HEK293 (cell line): ENCODE data around the gene TTLL7.

Source experiments
- CTCF ChIA-PET: fragments of 350-600 bp; formaldehyde crosslinking; extraction: SDS; loops from one replicate; lab custom pipeline; 2021; ENCODE audit warnings: antibody characterized with exemption; lab: Yijun Ruan, JAX
- POLR2A ChIA-PET: fragments of 300-600 bp; formaldehyde crosslinking; extraction: SDS; loops from one replicate; lab custom pipeline; 2020; ENCODE audit warnings: antibody characterized with exemption, inconsistent platforms; lab: Yijun Ruan, JAX
- H3K27ac ChIP-seq: fragments of 200-500 bp; sonication (Bioruptor generic); 2 replicates; pipeline ENCODE4 v1.5.1; 2014; ENCODE audit warnings: low read depth, low read length, control low read depth, inconsistent platforms; ENCODE audit errors: extremely low read depth
- H3K36me3 ChIP-seq, 2 experiments: fragments of 200-500 bp in 1 of 2; sonication (Bioruptor generic) in 1 of 2; 1 replicate in 1 of 2; 2 replicates in 1 of 2; pipeline ENCODE4 v1.5.1; 2014 to 2017; ENCODE audit warnings: inconsistent platforms in 2 of 2, low read length in 2 of 2; ENCODE audit not compliant: control insufficient read depth in 2 of 2, insufficient read depth in 1 of 2
- H3K4me1 ChIP-seq: fragments of 200-500 bp; sonication (Bioruptor generic); 2 replicates; pipeline ENCODE4 v1.5.1; 2014; ENCODE audit warnings: mild to moderate bottlenecking, low read length, inconsistent platforms; ENCODE audit not compliant: control insufficient read depth, insufficient read depth
- H3K4me3 ChIP-seq: 2 replicates; pipeline ENCODE4 v1.5.1; 2011; ENCODE audit warnings: low read depth, mild to moderate bottlenecking, control low read depth, low read length, moderate library complexity
- H3K9me3 ChIP-seq: fragments of 200-500 bp; sonication (Bioruptor generic); 2 replicates; pipeline ENCODE4 v1.5.1; 2014; ENCODE audit warnings: low read depth, low read length, inconsistent platforms; ENCODE audit not compliant: control insufficient read depth, insufficient read depth
- FEZF1 ChIP-seq: fragments of 450-650 bp; formaldehyde crosslinking; IDR thresholded peaks from 2 replicates; pipeline ENCODE4 v1.5.1; 2016; ENCODE audit warnings: missing biosample characterization, missing genetic modification characterization
- GLI4 ChIP-seq: fragments of 450-650 bp; formaldehyde crosslinking; IDR thresholded peaks from 2 replicates; pipeline ENCODE4 v1.5.1; 2016; ENCODE audit warnings: missing biosample characterization, missing genetic modification characterization
- HIC1 ChIP-seq: fragments of 450-650 bp; formaldehyde crosslinking; IDR thresholded peaks from 2 replicates; pipeline ENCODE4 v1.5.1; 2016; ENCODE audit warnings: missing biosample characterization, missing genetic modification characterization
- HOXC10 ChIP-seq: sonication (generic); formaldehyde crosslinking; IDR thresholded peaks from 2 replicates; pipeline ENCODE4 v1.8.1; 2023; ENCODE audit warnings: mild to moderate bottlenecking, missing genetic modification reagents
- KLF7 ChIP-seq: fragments of 450-650 bp; formaldehyde crosslinking; IDR thresholded peaks from 2 replicates; pipeline ENCODE4 v1.5.1; 2016; ENCODE audit warnings: missing biosample characterization, missing genetic modification characterization, borderline replicate concordance
- MEIS1 ChIP-seq: sonication (generic); formaldehyde crosslinking; IDR thresholded peaks from 2 replicates; pipeline ENCODE4 v1.8.1; 2022; ENCODE audit warnings: missing genetic modification reagents, mild to moderate bottlenecking, borderline replicate concordance
- MZF1 ChIP-seq: fragments of 450-650 bp; formaldehyde crosslinking; IDR thresholded peaks from 2 replicates; pipeline ENCODE4 v1.5.1; 2017; ENCODE audit warnings: missing biosample characterization, missing genetic modification characterization, borderline replicate concordance
- OVOL3 ChIP-seq: fragments of 450-650 bp; formaldehyde crosslinking; IDR thresholded peaks from 2 replicates; pipeline ENCODE4 v1.5.1; 2016; ENCODE audit warnings: missing biosample characterization, missing genetic modification characterization
- PRDM1 ChIP-seq: fragments of 450-650 bp; formaldehyde crosslinking; IDR thresholded peaks from 2 replicates; pipeline ENCODE4; 2016; ENCODE audit warnings: missing biosample characterization, missing genetic modification characterization
- SCRT1 ChIP-seq: fragments of 450-650 bp; formaldehyde crosslinking; IDR thresholded peaks from 2 replicates; pipeline ENCODE4 v1.5.1; 2016; ENCODE audit warnings: missing biosample characterization, missing genetic modification characterization, borderline replicate concordance
- SP3 ChIP-seq: fragments of 450-650 bp; formaldehyde crosslinking; IDR thresholded peaks from 2 replicates; pipeline ENCODE4 v1.5.1; 2016; ENCODE audit warnings: missing biosample characterization, missing genetic modification characterization
- TCF7L2 ChIP-seq: IDR thresholded peaks from 2 replicates; pipeline ENCODE4 v1.6.1; 2011; ENCODE audit warnings: low read depth, mild to moderate bottlenecking, inconsistent platforms, low read length, moderate library complexity, borderline replicate concordance
- ZBTB10 ChIP-seq: fragments of 450-650 bp; formaldehyde crosslinking; IDR thresholded peaks from 2 replicates; pipeline ENCODE4 v1.5.1; 2016; ENCODE audit warnings: missing biosample characterization, missing genetic modification characterization
- ZBTB7A ChIP-seq: fragments of 450-650 bp; formaldehyde crosslinking; IDR thresholded peaks from 2 replicates; pipeline ENCODE4 v1.5.1; 2016; ENCODE audit warnings: low read depth, missing biosample characterization, missing genetic modification characterization
- ZNF112 ChIP-seq: fragments of 450-650 bp; formaldehyde crosslinking; IDR thresholded peaks from 2 replicates; pipeline ENCODE4 v1.5.0; 2017; ENCODE audit warnings: missing biosample characterization, missing genetic modification characterization
- ZNF114 ChIP-seq: fragments of 450-650 bp; formaldehyde crosslinking; IDR thresholded peaks from 2 replicates; pipeline ENCODE4 v1.5.0; 2017; ENCODE audit warnings: missing biosample characterization, missing genetic modification characterization
- ZNF121 ChIP-seq: fragments of 450-650 bp; formaldehyde crosslinking; IDR thresholded peaks from 2 replicates; pipeline ENCODE4 v1.5.1; 2016; ENCODE audit warnings: missing biosample characterization, missing genetic modification characterization
- ZNF133 ChIP-seq: fragments of 450-650 bp; formaldehyde crosslinking; IDR thresholded peaks from 2 replicates; pipeline ENCODE4 v1.5.1; 2016; ENCODE audit warnings: missing biosample characterization, missing genetic modification characterization
- ZNF138 ChIP-seq: fragments of 450-650 bp; formaldehyde crosslinking; IDR thresholded peaks from 2 replicates; pipeline ENCODE4 v1.5.1; 2016; ENCODE audit warnings: missing biosample characterization, missing genetic modification characterization, borderline replicate concordance
- ZNF221 ChIP-seq: fragments of 450-650 bp; formaldehyde crosslinking; IDR thresholded peaks from 2 replicates; pipeline ENCODE4 v1.5.1; 2017; ENCODE audit warnings: missing biosample characterization, missing genetic modification characterization, borderline replicate concordance
- ZNF324 ChIP-seq: fragments of 450-650 bp; formaldehyde crosslinking; IDR thresholded peaks from 2 replicates; pipeline ENCODE4 v1.5.1; 2016; ENCODE audit warnings: missing biosample characterization, missing genetic modification characterization
- ZNF391 ChIP-seq: fragments of 450-650 bp; formaldehyde crosslinking; IDR thresholded peaks from 2 replicates; pipeline ENCODE4 v1.5.1; 2016; ENCODE audit warnings: low read depth, missing biosample characterization, missing genetic modification characterization, borderline replicate concordance
- ZNF48 ChIP-seq: fragments of 450-650 bp; formaldehyde crosslinking; IDR thresholded peaks from 2 replicates; pipeline ENCODE4 v1.5.1; 2016; ENCODE audit warnings: missing biosample characterization, missing genetic modification characterization
- ZNF488 ChIP-seq: fragments of 450-650 bp; formaldehyde crosslinking; IDR thresholded peaks from 2 replicates; pipeline ENCODE4 v1.5.1; 2016; ENCODE audit warnings: missing biosample characterization, missing genetic modification characterization
- ZNF510 ChIP-seq: fragments of 450-650 bp; formaldehyde crosslinking; IDR thresholded peaks from 2 replicates; pipeline ENCODE4 v1.5.1; 2018; ENCODE audit warnings: mild to moderate bottlenecking, missing genetic modification characterization, missing biosample characterization; ENCODE audit not compliant: insufficient replicate concordance
- ZNF560 ChIP-seq: fragments of 450-650 bp; formaldehyde crosslinking; IDR thresholded peaks from 2 replicates; pipeline ENCODE4 v1.5.1; 2017; ENCODE audit warnings: missing biosample characterization, missing genetic modification characterization, borderline replicate concordance
- ZNF658 ChIP-seq: fragments of 450-650 bp; formaldehyde crosslinking; IDR thresholded peaks from 2 replicates; pipeline ENCODE4; 2016; ENCODE audit warnings: missing biosample characterization, missing genetic modification characterization
- ZNF677 ChIP-seq: fragments of 450-650 bp; IDR thresholded peaks from 2 replicates; pipeline ENCODE4 v1.5.0; 2018; ENCODE audit warnings: missing biosample characterization, mild to moderate bottlenecking, missing genetic modification characterization, moderate library complexity
- ZNF837 ChIP-seq: fragments of 450-650 bp; formaldehyde crosslinking; IDR thresholded peaks from 2 replicates; pipeline ENCODE4 v1.5.1; 2016; ENCODE audit warnings: missing biosample characterization, missing genetic modification characterization
- ZSCAN30 ChIP-seq: fragments of 450-650 bp; IDR thresholded peaks from 2 replicates; pipeline ENCODE4 v1.5.1; 2018; ENCODE audit warnings: missing biosample characterization, mild to moderate bottlenecking, missing genetic modification characterization, moderate library complexity

The TTLL7 gene

GRCh38 chr1:83919872-83920271 is 79.1 kb downstream of the TTLL7 start:
- H3K27ac ChIP-seq = no peak overlapping the region
- H3K4me3 ChIP-seq = no peak overlapping the region
- CTCF ChIA-PET = interaction anchor here (0.9 to 1.0 kb wide), 2 partner anchors 14 to 513 kb away, joined by 3 to 6 read pairs; no protein-coding TSS in a partner anchor
- POLR2A ChIA-PET = no interaction called here
- H3K9me3 ChIP-seq = no peaks in the 10 kb centered on the region
- H3K4me1 ChIP-seq = no peaks in the 10 kb centered on the region
- peaks cover 5 to 31% of the 10 kb centered on the region in 2 experiments; a peak in 1 of 3 replicates for H3K36me3 ChIP-seq
- no peak for TF ChIP-seq ZNF133
- no peak for TF ChIP-seq ZBTB7A (tag by site-specific recombination)
- no peak for TF ChIP-seq ZNF677 (tag by site-specific recombination)
- no peak for TF ChIP-seq MZF1
- no peak for TF ChIP-seq ZNF324 (tag by site-specific recombination)
- no peak for TF ChIP-seq OVOL3 (tag by site-specific recombination)
- no peak for TF ChIP-seq ZNF221
- TF ChIP-seq FEZF1 = no peak
- TF ChIP-seq ZNF138 (tag by site-specific recombination) = no peak
- TF ChIP-seq ZNF488 (tag by site-specific recombination) = no peak
- no peak for TF ChIP-seq HIC1
- no peak for TF ChIP-seq PRDM1
- TF ChIP-seq KLF7 (tag by site-specific recombination) = no peak
- TF ChIP-seq ZBTB10 (tag by site-specific recombination) = no peak
- TF ChIP-seq HOXC10 (CRISPR knock-in tag) = no peak
- TF ChIP-seq ZNF837 (tag by site-specific recombination) = no peak
- no peak for TF ChIP-seq MEIS1 (CRISPR knock-in tag)
- TF ChIP-seq TCF7L2 = no peak
- no peak for TF ChIP-seq SP3 (tag by site-specific recombination)
- TF ChIP-seq SCRT1 (tag by site-specific recombination) = no peak

- peaks cover 5 to 35% of the 10 kb centered on the region in 2 experiments; a peak in 1 of 3 replicates for H3K36me3 ChIP-seq
- H3K4me3 ChIP-seq = no peak overlapping the region
- CTCF ChIA-PET = interaction anchor here (0.6 to 1.5 kb wide), 7 partner anchors 8 to 514 kb away, joined by 3 to 5 read pairs (median 4); no protein-coding TSS in a partner anchor
- H3K4me1 ChIP-seq = no peaks in the 10 kb centered on the region
- TF ChIP-seq ZNF391 (tag by site-specific recombination) (no peak), GLI4 (tag by site-specific recombination) (no peak), ZNF48 (no peak), ZNF658 (tag by site-specific recombination) (no peak), ZSCAN30 (tag by site-specific recombination) (no peak), ZNF114 (tag by site-specific recombination) (no peak), ZNF112 (no peak), ZNF560 (tag by site-specific recombination) (no peak), ZNF510 (tag by site-specific recombination) (no peak), ZNF121 (tag by site-specific recombination) (no peak)
- POLR2A ChIA-PET = no interaction called here
- H3K9me3 ChIP-seq = no peaks in the 10 kb centered on the region
- H3K27ac ChIP-seq = no peak overlapping the region
Measured at GRCh38 chr1:83918688-83919285, 80.1 kb downstream of the TTLL7 start.
